ENCODE results near the gene LAIR2. TPM values are rescaled to one million over a fixed set of nuclear protein-coding genes. Genes with fewer than 3 reads are reported as not detected.

LAIR2 gene
- total and polyA plus RNA-seq, 4 donors = 1.7 TPM; not detected in 3

- Histone ChIP-seq H3K4me3 (no peak overlapping the region), H3K36me3 (ENCODE audit: control insufficient read depth in 4 of 4, insufficient read depth in 4 of 4, low read length in 4 of 4) (peaks cover 0 to 6% (median 0%) of the 10 kb centered on the region in 4 donors), H3K9ac (ENCODE audit: insufficient read depth in 1 of 2, low read length in 2 of 2) (peak overlapping the region in 1 of 2 donors; percentile 73), H3K9me3 (ENCODE audit: control insufficient read depth in 4 of 4, insufficient read depth in 3 of 4, low read length in 3 of 4) (no peaks in the 10 kb centered on the region), H3K27me3 (ENCODE audit: control insufficient read depth in 3 of 3, insufficient read depth in 3 of 3, low read length in 2 of 3) (no peaks in the 10 kb centered on the region), H3K27ac (ENCODE audit: low read depth in 1 of 2, low read length in 1 of 2) (peak overlapping the region in 1 of 2 donors; percentile 76), H3K4me1 (ENCODE audit: control insufficient read depth in 5 of 5, insufficient read depth in 5 of 5, low read length in 5 of 5) (peaks cover 0 to 37% (median 20%) of the 10 kb centered on the region in 5 donors)
- no peak for TF ChIP-seq CTCF (IDR thresholded peaks at IDR 0.05; ENCODE audit: control extremely low read depth, extremely low read depth)
- ATAC-seq (ENCODE audit: insufficient read depth, low FRiP score) (no peak), DNase-seq (peak in 1 of 3 donors; percentile 55)
- 68 to 82% methylated on average over 6 of the region's 6 CpGs for WGBS, 2 donors
These were observed 28.7 kb upstream of the LAIR2 start for GRCh38 chr19:54473892-54474372.

GRCh38 chr19:54475706-54476105, 26.9 kb upstream of the LAIR2 start:
- no peak for ATAC-seq (ENCODE audit: insufficient read depth, low FRiP score)
- H3K4me3 ChIP-seq = no peak overlapping the region
- peaks cover 0 to 2% (median 0%) of the 10 kb centered on the region in 3 donors for H3K27me3 ChIP-seq (ENCODE audit: control insufficient read depth in 3 of 3, insufficient read depth in 3 of 3, low read length in 2 of 3)
- 85 to 94% methylated on average over 11 of the region's 11 CpGs for WGBS, 2 donors
- no peak for TF ChIP-seq CTCF (IDR thresholded peaks at IDR 0.05; ENCODE audit: control extremely low read depth, extremely low read depth)
- H3K27ac ChIP-seq (ENCODE audit: low read depth in 1 of 2, low read length in 1 of 2) = no peak overlapping the region
- DNase-seq = no peak
- H3K36me3 ChIP-seq (ENCODE audit: control insufficient read depth in 4 of 4, insufficient read depth in 4 of 4, low read length in 4 of 4) = peaks cover 0 to under 1% (median 0%) of the 10 kb centered on the region in 4 donors
- peaks cover 0 to 19% (median 10%) of the 10 kb centered on the region in 5 donors for H3K4me1 ChIP-seq (ENCODE audit: control insufficient read depth in 5 of 5, insufficient read depth in 5 of 5, low read length in 5 of 5)
- H3K9me3 ChIP-seq (ENCODE audit: control insufficient read depth in 4 of 4, insufficient read depth in 3 of 4, low read length in 3 of 4) = no peaks in the 10 kb centered on the region
- H3K9ac ChIP-seq (ENCODE audit: insufficient read depth in 1 of 2, low read length in 2 of 2) = no peak overlapping the region

GRCh38 chr19:54477650-54478049, 25.0 kb upstream of the LAIR2 start:
- no peak for ATAC-seq (ENCODE audit: insufficient read depth, low FRiP score)
- no peak for TF ChIP-seq CTCF (IDR thresholded peaks at IDR 0.05; ENCODE audit: control extremely low read depth, extremely low read depth)
- Histone ChIP-seq H3K4me3 (no peak overlapping the region), H3K9me3 (ENCODE audit: control insufficient read depth in 4 of 4, insufficient read depth in 3 of 4, low read length in 3 of 4) (no peaks in the 10 kb centered on the region), H3K4me1 (ENCODE audit: control insufficient read depth in 5 of 5, insufficient read depth in 5 of 5, low read length in 5 of 5) (peaks cover 0 to 11% (median 6%) of the 10 kb centered on the region in 5 donors), H3K36me3 (ENCODE audit: control insufficient read depth in 4 of 4, insufficient read depth in 4 of 4, low read length in 4 of 4) (no peaks in the 10 kb centered on the region), H3K9ac (ENCODE audit: insufficient read depth in 1 of 2, low read length in 2 of 2) (no peak overlapping the region), H3K27ac (ENCODE audit: low read depth in 1 of 2, low read length in 1 of 2) (no peak overlapping the region), H3K27me3 (ENCODE audit: control insufficient read depth in 3 of 3, insufficient read depth in 3 of 3, low read length in 2 of 3) (peaks cover 0 to 2% (median 0%) of the 10 kb centered on the region in 3 donors)
- no peak for DNase-seq
- 64 to 68% methylated on average over 3 of the region's 3 CpGs for WGBS, 2 donors

Data from lung (tissue), 12 donors.